22Rv1 (cell line): ENCODE results near the gene HTRA1.

Experiments used
- ZFX ChIP-seq: fragments of 450-650 bp; IDR thresholded peaks from 2 replicates; pipeline ENCODE4 v1.6.1; 2017; ENCODE audit warnings: antibody characterized with exemption, borderline replicate concordance
- TF ChIP-seq, protein P1 (sequence below): fragments of 450-650 bp; IDR thresholded peaks from 2 replicates; pipeline ENCODE4 v1.5.1; 2017; ENCODE audit warnings: mild to moderate bottlenecking

DNA sequence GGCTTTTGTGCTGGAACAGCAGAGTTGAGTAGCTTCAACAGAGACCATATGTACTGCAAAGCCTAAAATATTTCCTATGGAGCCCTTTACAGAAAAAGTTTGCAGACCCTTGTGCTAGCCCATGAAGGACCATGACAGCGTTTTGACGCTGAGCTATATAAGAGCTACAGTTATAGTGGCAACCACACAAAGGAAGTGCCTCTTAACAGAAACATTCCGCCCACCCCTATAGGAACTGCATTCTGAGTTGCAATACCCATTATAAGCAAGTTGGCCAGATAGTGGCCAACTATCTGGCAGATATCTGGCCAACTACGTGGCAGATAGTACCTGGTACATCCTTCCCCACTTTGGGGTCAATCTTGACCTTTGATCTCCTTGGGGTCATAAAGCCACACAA is 51.7 kb downstream of the HTRA1 start:
- TF ChIP-seq, protein P1, sequence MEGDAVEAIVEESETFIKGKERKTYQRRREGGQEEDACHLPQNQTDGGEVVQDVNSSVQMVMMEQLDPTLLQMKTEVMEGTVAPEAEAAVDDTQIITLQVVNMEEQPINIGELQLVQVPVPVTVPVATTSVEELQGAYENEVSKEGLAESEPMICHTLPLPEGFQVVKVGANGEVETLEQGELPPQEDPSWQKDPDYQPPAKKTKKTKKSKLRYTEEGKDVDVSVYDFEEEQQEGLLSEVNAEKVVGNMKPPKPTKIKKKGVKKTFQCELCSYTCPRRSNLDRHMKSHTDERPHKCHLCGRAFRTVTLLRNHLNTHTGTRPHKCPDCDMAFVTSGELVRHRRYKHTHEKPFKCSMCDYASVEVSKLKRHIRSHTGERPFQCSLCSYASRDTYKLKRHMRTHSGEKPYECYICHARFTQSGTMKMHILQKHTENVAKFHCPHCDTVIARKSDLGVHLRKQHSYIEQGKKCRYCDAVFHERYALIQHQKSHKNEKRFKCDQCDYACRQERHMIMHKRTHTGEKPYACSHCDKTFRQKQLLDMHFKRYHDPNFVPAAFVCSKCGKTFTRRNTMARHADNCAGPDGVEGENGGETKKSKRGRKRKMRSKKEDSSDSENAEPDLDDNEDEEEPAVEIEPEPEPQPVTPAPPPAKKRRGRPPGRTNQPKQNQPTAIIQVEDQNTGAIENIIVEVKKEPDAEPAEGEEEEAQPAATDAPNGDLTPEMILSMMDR, result no peak
- TF ChIP-seq ZFX, result no peak
